ENCODE measurements around the gene TFF2.

Gene TFF2

GRCh38 chr21:42346866-42347600 is 3.8 kb downstream of the TFF2 start:
- no peak for DNase-seq (ENCODE audit: low read depth)

- no peak for DNase-seq (ENCODE audit: low read depth)
Observed at GRCh38 chr21:42346441-42346840, 4.4 kb downstream of the TFF2 start.

DNA sequence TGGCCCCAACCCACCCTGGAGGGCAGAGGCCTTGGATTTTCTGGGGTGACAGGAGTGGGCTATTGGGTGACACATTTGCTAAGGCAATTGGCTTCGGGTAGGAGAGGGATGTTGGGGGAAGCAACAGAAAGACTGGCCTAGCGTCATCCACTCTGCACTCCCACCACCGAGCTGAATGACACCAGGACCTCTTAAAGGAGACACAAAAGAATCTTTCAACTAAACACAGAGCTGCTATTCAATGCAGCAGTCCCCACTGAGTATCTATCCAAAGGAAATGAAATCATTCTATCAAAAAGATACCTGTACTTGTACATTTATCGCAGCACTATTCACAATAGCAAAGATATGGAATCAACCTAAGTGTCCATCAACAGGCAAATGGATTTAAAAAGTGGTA is 6.2 kb downstream of the TFF2 start:
- DNase-seq (ENCODE audit: low read depth), result no peak

DNA sequence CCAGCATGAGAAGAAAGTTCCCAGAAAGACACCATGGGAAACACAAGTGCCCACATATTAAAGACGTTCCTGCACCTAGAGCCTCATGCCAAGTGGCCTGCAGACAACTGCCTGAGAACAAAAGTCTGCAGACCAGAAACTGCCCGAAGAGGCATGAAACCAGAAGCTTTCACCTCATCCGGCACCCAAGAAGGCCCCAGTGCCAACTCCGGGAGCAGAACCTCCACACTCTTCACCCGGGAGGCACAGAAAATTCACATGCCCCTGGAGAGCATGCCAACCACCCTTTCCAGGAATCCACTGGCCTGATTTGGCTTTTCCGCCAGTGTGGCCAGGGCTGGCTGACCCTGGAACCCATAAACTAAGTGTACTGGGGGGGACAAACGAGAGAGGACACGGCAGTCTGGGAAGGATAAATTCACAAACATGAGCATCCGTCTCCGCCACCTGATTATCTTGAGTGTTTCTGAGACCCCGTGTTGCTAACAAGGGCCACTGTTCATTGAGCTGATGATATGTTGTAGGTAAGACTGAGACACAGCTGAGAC is 6.8 kb downstream of the TFF2 start:
- no peak for DNase-seq (ENCODE audit: low read depth)

DNA sequence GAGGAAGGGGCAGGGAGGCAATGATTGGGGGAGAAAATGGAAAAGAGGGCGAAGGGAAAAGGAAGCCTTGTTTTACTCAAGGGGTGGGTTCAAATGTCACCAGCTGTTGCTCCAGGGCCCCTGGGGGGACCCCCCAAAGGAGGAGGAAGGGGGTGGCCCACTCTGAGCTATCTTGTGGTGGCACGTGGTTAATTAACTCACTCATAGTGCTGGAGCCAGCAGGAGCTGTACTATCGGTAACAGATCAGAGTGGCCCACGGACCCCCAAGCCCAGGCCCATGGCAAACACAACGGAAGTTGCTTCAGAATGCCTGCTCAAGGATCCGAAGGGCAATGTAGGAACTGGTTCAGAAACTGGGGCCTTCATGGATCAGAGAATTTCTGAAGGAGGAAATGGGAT is 7.2 kb downstream of the TFF2 start:
- DNase-seq (ENCODE audit: low read depth), result no peak

GRCh38 chr21:42343101-42343500 is 7.7 kb downstream of the TFF2 start:
- no peak for DNase-seq (ENCODE audit: low read depth)

GRCh38 chr21:42341776-42342542 is 8.8 kb downstream of the TFF2 start:
- no peak for DNase-seq (ENCODE audit: low read depth)

- DNase-seq (ENCODE audit: low read depth), result no peak
Observed at GRCh38 chr21:42340187-42341050, 10.4 kb downstream of the TFF2 start.

GRCh38 chr21:42338729-42339715 is 11.8 kb downstream of the TFF2 start:
- DNase-seq (ENCODE audit: low read depth), result no peak

DNA sequence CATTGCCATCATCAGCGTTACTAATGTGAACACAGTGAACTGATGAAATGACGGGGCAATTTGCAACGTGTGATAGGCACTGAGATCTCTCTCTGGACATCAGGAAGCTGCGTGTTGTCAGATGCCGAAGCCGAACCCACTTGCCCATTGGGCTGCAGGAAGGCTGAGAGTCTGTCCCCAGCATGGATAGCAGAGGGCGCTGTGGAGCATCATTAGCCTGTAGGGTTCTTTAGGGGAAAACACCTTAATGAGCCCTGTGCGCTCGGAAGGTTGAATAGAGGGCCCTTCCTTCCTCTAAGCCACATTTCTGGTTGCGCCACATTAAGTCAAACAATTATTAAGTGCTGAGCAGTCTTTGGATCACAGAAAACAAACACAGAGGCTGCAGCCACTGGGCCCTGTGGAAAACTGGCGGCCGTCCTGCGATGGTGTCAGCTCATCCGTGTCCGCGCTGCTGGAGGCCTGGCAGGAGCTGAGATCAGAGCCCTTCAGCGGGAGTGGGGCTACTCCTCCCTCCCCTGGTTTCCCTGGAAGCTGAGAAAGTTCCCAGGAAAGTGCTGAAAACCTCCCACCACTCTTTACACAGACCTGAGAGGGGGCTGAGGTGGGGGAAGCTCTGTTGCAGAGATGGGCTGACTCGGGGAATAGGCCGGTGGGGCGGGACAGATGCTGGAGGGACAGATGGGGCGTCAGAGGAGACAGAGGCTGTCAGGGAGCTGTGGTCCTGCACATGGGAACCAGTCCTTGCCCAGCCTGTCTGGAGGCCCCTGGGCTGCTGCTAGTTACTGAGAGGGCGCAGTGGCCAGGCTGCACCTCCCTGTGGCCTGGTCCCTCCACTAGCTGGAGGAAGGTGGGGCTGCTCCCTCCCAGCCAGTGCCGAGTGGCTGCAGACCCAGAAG is 12.7 kb downstream of the TFF2 start:
- peak; percentile 6 for DNase-seq (ENCODE audit: low read depth)

DNA sequence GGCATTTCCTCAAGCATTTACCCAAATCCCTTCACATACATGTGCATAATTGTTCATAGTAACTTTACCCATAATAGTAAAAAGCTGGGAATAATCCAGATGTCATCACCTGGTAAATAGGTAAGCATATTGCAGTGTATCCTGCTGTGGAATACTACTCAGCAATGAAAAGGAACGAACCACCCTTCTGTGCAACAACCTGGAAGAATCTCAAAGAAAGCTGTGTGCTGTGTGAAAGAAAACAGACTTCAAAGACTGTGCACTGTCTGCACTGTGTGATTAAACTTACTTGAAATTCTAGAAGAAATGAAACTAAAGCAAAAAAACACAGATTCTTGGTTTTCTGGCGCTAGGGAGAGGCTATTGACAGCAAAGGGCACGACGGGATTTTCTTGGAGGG is 13.5 kb downstream of the TFF2 start:
- DNase-seq (ENCODE audit: low read depth), result no peak

DNA sequence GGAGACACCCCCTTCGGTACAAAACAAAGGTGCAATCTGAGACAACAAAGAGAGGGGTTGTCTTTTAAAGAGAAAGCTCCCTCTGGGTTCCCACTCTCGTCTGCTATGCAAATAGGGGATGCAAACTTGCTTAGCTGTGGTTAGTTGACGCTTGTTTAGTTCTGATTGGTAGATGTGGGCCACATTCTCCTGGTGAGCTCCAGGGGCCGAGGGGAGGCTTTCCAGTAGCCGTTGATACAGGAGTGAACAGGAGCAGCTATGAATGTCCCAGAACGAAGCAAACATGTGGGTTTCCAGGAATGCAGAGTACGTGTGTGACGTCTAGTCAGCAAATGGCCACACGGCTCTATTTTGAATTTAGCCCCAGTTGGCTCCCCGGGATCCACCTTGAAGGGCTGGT is 14.7 kb downstream of the TFF2 start:
- peak; percentile 4 for DNase-seq (ENCODE audit: low read depth)

GRCh38 chr21:42332557-42333317 is 18.1 kb downstream of the TFF2 start:
- no peak for DNase-seq (ENCODE audit: low read depth)

DNA sequence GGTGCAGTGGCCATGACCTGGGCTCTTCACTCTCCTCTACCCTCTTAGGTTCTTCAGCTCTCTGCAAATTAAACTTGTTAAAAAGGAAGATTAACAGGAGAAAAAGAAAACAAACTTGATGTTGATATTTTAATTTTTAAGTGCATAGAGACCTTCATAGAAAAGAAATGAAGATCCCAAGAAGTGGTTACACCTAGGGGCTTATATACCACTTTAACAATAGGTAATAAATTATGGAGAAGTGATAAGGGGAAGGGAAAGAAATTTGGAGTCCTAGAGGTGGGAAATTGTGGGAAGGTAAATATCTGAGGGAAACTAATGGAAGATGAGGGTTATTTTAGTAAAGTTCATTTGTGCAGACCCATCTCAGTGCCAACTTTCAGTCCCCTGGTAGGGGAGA is 19.1 kb downstream of the TFF2 start:
- DNase-seq (ENCODE audit: low read depth), result no peak

DNA sequence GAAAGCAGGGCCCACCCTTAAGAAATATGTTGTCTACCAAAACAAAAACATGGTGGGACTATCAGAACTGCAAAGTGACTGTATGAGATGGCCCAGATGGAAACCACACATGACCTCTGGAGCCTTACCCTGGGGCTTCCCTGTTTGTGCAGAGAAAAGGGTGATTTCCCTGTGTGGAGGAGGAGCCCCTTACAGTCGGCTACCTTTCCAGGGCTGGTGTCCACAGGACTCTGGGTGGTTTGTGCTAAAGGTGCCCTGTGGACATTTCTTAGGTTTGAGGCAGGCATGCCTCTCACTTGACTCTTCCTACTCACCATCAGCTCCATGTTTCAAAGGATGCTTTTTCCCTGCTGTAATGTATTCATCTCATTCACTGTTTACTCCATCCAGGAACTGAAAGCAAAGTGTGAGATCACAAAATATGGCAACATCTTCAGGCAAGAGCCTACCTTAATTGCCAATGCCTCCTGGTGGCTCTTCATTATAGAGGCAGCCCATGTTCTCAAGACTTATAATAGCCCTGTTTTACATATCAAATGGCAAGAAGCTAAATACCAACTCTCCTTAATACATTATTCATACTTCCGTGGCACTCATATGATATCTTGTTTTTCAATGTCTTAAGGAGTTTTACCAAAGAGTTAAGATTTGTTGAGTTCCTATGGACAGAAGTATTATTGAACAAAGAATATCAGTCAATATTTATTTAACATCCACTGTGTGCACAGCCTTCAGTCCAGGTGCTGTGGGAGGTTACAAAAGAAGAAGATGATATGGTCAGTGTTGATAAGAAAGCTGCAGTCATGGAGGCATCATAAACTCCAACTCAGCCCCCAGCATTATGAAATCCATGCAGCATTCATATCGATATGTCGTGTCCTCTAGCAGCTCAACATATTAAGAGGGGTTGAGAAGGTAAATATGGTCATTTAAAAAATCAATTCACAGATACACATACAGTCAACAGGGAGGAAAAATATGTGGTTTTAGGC is 20.1 kb downstream of the TFF2 start:
- no peak for DNase-seq (ENCODE audit: low read depth)

DNA sequence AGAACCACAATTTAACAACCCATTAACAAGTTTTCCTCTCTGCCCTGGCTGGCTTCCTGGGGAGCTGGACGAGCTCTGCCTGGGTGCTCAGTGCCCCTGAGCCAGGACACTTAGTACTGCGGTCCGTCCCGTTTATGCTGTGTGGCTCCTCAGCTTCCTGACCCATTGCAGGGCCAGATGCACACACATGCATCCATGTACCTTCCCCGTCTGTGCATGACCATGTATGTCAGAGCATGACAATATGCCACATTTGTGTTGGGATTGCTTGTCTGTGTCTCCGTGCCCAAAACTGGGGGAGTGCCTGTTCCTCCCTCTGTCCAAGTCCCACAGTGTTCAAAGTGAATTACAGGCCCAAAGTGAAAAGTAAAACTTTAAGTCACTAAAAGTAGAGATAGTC is 25.9 kb downstream of the TFF2 start:
- no peak for DNase-seq (ENCODE audit: low read depth)

GRCh38 chr21:42321845-42322244 is 28.9 kb downstream of the TFF2 start:
- no peak for DNase-seq (ENCODE audit: low read depth)

DNA sequence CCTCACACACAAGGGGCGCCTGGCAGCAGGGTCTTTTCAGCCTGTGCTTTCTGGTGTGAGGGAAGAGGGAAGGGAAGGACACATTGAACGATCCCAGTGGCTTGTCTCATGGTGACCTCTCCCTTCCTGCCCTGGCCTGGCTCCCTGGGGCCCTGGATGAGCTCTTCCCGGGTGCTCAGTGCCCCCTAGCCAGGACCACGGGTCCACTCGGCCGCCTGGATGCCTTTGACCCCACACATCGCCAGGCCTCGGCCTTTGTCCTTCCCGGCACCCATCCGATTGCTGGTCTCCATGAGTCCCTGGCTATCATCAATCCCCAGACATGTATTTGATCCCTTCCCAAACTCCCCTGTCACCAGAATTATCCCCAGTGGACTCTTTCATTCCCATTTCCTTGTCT is 29.6 kb downstream of the TFF2 start:
- no peak for DNase-seq (ENCODE audit: low read depth)

Data from EH (cell line).